PC-3 (cell line): ENCODE data around the gene ZNF641. TPM values are rescaled to one million over a fixed set of nuclear protein-coding genes. Genes with fewer than 3 reads are reported as not detected.

Experiments
- ATAC-seq: fragments of 200-7000 bp; cut with Tn5 transposase; 2 replicates; pipeline ENCODE4 v1.9.1; 2020; ENCODE audit warnings: mild to moderate bottlenecking, moderate library complexity
- BruUV-seq: library from RNA; stranded (reverse); fragments of 400-500 nt; replicated peaks from 2 replicates; lab custom pipeline; 2021; lab: Mats Ljungman, UMichigan
- CTCF ChIA-PET: fragments of 300-600 bp; sonication (Branson Sonifier 250); formaldehyde crosslinking; loops from one replicate; lab custom pipeline; 2022; ENCODE audit warnings: antibody characterized with exemption; lab: Charles Lee
- POLR2A ChIA-PET: fragments of 300-600 bp; sonication (Branson Sonifier 250); formaldehyde crosslinking; loops from one replicate; lab custom pipeline; 2022; ENCODE audit warnings: antibody characterized with exemption; ENCODE audit not compliant: unreplicated experiment; lab: Charles Lee
- DNase-seq: peaks from one replicate; pipeline ENCODE4 v3.0.0-alpha.2; 2015
- H2AFZ ChIP-seq: fragments of 300-600 bp; sonication (generic); 2 replicates; pipeline ENCODE4 v1.6.0; 2016; ENCODE audit warnings: antibody characterized with exemption, low read length
- H3F3A ChIP-seq: fragments of 300-600 bp; sonication (generic); one replicate; pipeline ENCODE4 v1.6.0; 2017; ENCODE audit warnings: antibody characterized with exemption, low read length, control low read depth, mild to moderate bottlenecking; ENCODE audit not compliant: unreplicated experiment
- H3K27ac ChIP-seq: fragments of 300-600 bp; sonication (generic); 2 replicates; pipeline ENCODE4 v1.5.1; 2016; ENCODE audit warnings: mild to moderate bottlenecking, low read length
- H3K27me3 ChIP-seq: fragments of 300-600 bp; sonication (generic); 2 replicates; pipeline ENCODE4 v1.6.1; 2016; ENCODE audit warnings: low read length, mixed read lengths
- H3K36me3 ChIP-seq: fragments of 300-600 bp; sonication (generic); 2 replicates; pipeline ENCODE4 v1.6.1; 2016; ENCODE audit warnings: low read depth, mixed run types, low read length, mixed read lengths
- H3K4me1 ChIP-seq: fragments of 300-600 bp; sonication (generic); 2 replicates; pipeline ENCODE4 v1.5.1; 2016; ENCODE audit warnings: low read length; ENCODE audit not compliant: insufficient read depth
- H3K4me2 ChIP-seq: fragments of 300-600 bp; sonication (generic); 2 replicates; pipeline ENCODE4 v1.6.0; 2016; ENCODE audit warnings: low read length
- H3K4me3 ChIP-seq: fragments of 300-600 bp; sonication (generic); 2 replicates; pipeline ENCODE4 v1.5.1; 2016; ENCODE audit warnings: mild to moderate bottlenecking, low read length, mixed read lengths
- H3K79me2 ChIP-seq: fragments of 300-600 bp; sonication (generic); 2 replicates; pipeline ENCODE4 v1.6.1; 2017; ENCODE audit warnings: low read length, mixed read lengths
- H3K9ac ChIP-seq: fragments of 300-600 bp; sonication (generic); 2 replicates; pipeline ENCODE4 v1.6.0; 2016; ENCODE audit warnings: mild to moderate bottlenecking, low read length
- H3K9me2 ChIP-seq: fragments of 300-600 bp; sonication (generic); replicated peaks from 2 replicates; pipeline ENCODE4 v1.6.1; 2016; ENCODE audit warnings: mixed run types, low read length, mixed read lengths
- H3K9me3 ChIP-seq: fragments of 300-600 bp; sonication (generic); 2 replicates; pipeline ENCODE4 v1.6.1; 2016; ENCODE audit warnings: low read length, mixed read lengths
- H4K20me1 ChIP-seq: fragments of 300-600 bp; sonication (generic); 2 replicates; pipeline ENCODE4 v1.6.1; 2016; ENCODE audit warnings: low read length, mixed read lengths
- CTCF ChIP-seq: fragments of 300-600 bp; sonication (generic); conservative IDR thresholded peaks from 2 replicates; pipeline ENCODE4 v1.5.1; 2017; ENCODE audit warnings: antibody characterized with exemption, low read depth, mild to moderate bottlenecking, low read length
- EZH2 ChIP-seq: fragments of 300-600 bp; sonication (generic); IDR thresholded peaks from one replicate; pipeline ENCODE4 v1.6.1; 2017; ENCODE audit warnings: antibody characterized with exemption, mild to moderate bottlenecking, low read length; ENCODE audit not compliant: unreplicated experiment
- EZH2phosphoT487 ChIP-seq: fragments of 300-600 bp; sonication (generic); IDR thresholded peaks from 2 replicates; pipeline ENCODE4 v1.6.1; 2018; ENCODE audit warnings: mild to moderate bottlenecking, antibody characterized with exemption, low read length, borderline replicate concordance
- intact Hi-C: fragments of 100-400 bp; cut with micrococcal nuclease; formaldehyde crosslinking; loops from 2 replicates; pipeline ENCODE4 v1.9.0; 2023
- total RNA-seq: library from RNA; depleted of rRNA; stranded (reverse); fragments of >200 nt; gene quantifications from 2 replicates; pipeline ENCODE4 v1.2.3, GENCODE V29; 2014

ZNF641 gene
- total RNA-seq, 1 experiment from 2014 or later = 12.6 TPM

DNA sequence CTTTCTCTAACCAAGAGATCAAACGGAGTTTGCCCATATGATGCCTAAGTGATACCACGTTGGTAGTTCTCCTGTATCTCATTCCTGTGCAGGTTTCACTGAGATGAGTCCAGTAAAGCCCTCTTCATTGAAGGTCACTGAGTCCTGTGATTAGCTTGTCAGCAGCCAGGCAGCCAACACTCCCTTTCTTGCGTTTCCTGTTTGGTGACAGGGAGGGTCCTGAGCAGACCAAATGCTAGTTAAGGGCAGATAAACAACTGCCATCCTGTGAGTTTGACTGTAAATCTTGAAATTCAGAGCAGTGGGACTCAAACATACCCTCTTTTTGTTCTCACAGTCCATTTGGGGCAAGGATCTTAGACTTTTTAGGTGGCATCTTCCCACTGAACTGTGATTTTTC is 39.4 kb downstream of the ZNF641 start:
- Histone ChIP-seq H3K27me3 (peaks cover 58% of the 10 kb centered on the region), H3F3A (no peaks in the 10 kb centered on the region), H3K27ac (no peak overlapping the region), H3K9ac (no peak overlapping the region), H3K4me2 (no peak overlapping the region), H2AFZ (no peak overlapping the region), H3K4me1 (no peaks in the 10 kb centered on the region), H3K9me2 (no peaks in the 10 kb centered on the region), H3K36me3 (no peaks in the 10 kb centered on the region), H3K9me3 (no peaks in the 10 kb centered on the region), H4K20me1 (no peaks in the 10 kb centered on the region), H3K79me2 (no peaks in the 10 kb centered on the region), H3K4me3 (no peak overlapping the region)
- ChIA-PET CTCF (no interaction called here), POLR2A (no interaction called here)
- DNase-seq = no peak
- intact Hi-C loops = no loop called here
- ATAC-seq = no peak
- no peak for TF ChIP-seq EZH2
- TF ChIP-seq EZH2phosphoT487 = no peak
- no peak for TF ChIP-seq CTCF
- no TSS peak for BruUV-seq

- intact Hi-C loops = no loop called here
- H3K9me2 ChIP-seq = no peaks in the 10 kb centered on the region
- no TSS peak for BruUV-seq
- CTCF ChIA-PET = no interaction called here
- H3K9ac ChIP-seq = no peak overlapping the region
- POLR2A ChIA-PET = no interaction called here
- TF ChIP-seq EZH2 = no peak
- TF ChIP-seq EZH2phosphoT487 = no peak
- TF ChIP-seq CTCF = no peak
- H3K9me3 ChIP-seq = no peaks in the 10 kb centered on the region
- no peak for DNase-seq
- H4K20me1 ChIP-seq = no peaks in the 10 kb centered on the region
- no peak for ATAC-seq
- H3K4me2 ChIP-seq = no peak overlapping the region
- no peaks in the 10 kb centered on the region for H3K4me1 ChIP-seq
- H3K36me3 ChIP-seq = no peaks in the 10 kb centered on the region
- H3K27ac ChIP-seq = no peak overlapping the region
- H3F3A ChIP-seq = no peaks in the 10 kb centered on the region
- peaks cover 83% of the 10 kb centered on the region for H3K27me3 ChIP-seq
- H3K79me2 ChIP-seq = no peaks in the 10 kb centered on the region
- H2AFZ ChIP-seq = no peak overlapping the region
- H3K4me3 ChIP-seq = no peak overlapping the region
These were observed 43.5 kb downstream of the ZNF641 start for GRCh38 chr12:48307269-48307668.

DNA sequence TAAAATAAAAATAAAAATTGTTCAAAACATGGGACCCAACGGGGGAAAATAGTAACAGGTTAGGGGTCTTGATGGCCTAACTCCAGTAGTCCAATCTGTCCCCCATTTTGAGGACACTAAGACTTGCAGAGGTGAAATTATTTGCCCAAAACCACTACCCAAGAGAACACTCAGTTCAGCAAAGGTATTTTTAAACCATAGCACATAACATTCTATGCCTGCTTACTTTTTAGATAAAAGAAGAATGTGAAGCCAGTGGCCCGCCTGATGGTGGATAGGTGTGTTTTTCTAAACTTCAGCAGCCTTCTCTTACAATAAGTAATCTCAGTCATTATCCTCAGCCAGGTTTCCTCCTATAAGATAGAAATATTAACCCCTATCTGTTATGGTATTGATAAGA is 45.5 kb downstream of the ZNF641 start:
- no peaks in the 10 kb centered on the region for H3K9me3 ChIP-seq
- no peak overlapping the region for H3K9ac ChIP-seq
- ATAC-seq (no peak), DNase-seq (no peak)
- intact Hi-C loops = no loop called here
- H3K4me3 ChIP-seq = no peak overlapping the region
- no peaks in the 10 kb centered on the region for H3K36me3 ChIP-seq
- no peaks in the 10 kb centered on the region for H3F3A ChIP-seq
- H3K9me2 ChIP-seq = no peaks in the 10 kb centered on the region
- peaks cover 63% of the 10 kb centered on the region for H3K27me3 ChIP-seq
- ChIA-PET CTCF (no interaction called here), POLR2A (no interaction called here)
- no peaks in the 10 kb centered on the region for H4K20me1 ChIP-seq
- no peak overlapping the region for H3K4me2 ChIP-seq
- no peak overlapping the region for H2AFZ ChIP-seq
- no peaks in the 10 kb centered on the region for H3K4me1 ChIP-seq
- no peak overlapping the region for H3K27ac ChIP-seq
- no peaks in the 10 kb centered on the region for H3K79me2 ChIP-seq
- TF ChIP-seq EZH2 (no peak), EZH2phosphoT487 (no peak), CTCF (no peak)
- BruUV-seq = no TSS peak
